Measurements from ENCODE around the gene ULK4. TPM values are rescaled to one million over a fixed set of nuclear protein-coding genes. Genes with fewer than 3 reads are reported as not detected.

The ULK4 gene
- total and polyA plus RNA-seq, 2 of the 4 experiments (the other 2 are of a cell fraction), result 2.7 to 5.0 TPM

GRCh38 chr3:41697702-41698101 is 264.2 kb downstream of the ULK4 start:
- peak; percentile 15 for DNase-seq
- in situ Hi-C loops (cut with MboI; ENCODE audit: low sequenced_read_pairs) (loop anchor here (25.0 kb wide), 1 partner anchor 485 kb away; no protein-coding TSS in a partner anchor), intact Hi-C loops (cut with micrococcal nuclease) (loop anchor here (10.0 kb wide), 1 partner anchor 1373 kb away; no protein-coding TSS in a partner anchor), dilution Hi-C loops (cut with HindIII; ENCODE audit: low sequenced_read_pairs, unreplicated experiment) (no loop called here)
- no peak overlapping the region for H3K23ac ChIP-seq (ENCODE audit: low read depth, low read length)
- no peak overlapping the region for H2AK9ac ChIP-seq (replicated peaks; ENCODE audit: low read depth, low read length, poor library complexity)
- no peak overlapping the region for H3K4me2 ChIP-seq (ENCODE audit: low read depth, low read length)
- H3K27ac ChIP-seq (ENCODE audit: insufficient read depth, low read length), result no peak overlapping the region
- ATAC-seq (ENCODE audit: low read depth), result no peak
- H3K9ac ChIP-seq (ENCODE audit: low read depth, low read length), result no peak overlapping the region
- WGBS, 2 experiments (ENCODE audit: extremely low coverage in 2 of 2, insufficient read length in 1 of 2), result no CpG with 5 or more reads among the region's 1 CpG
- TF ChIP-seq NFE2L2 (IDR thresholded peaks at IDR 0.05; ENCODE audit: low read depth, low read length), result no peak
- H3K18ac ChIP-seq (ENCODE audit: low read depth, low read length), result no peak overlapping the region
- H2AK5ac ChIP-seq (ENCODE audit: low read depth, low read length), result no peak overlapping the region
- no peaks in the 10 kb centered on the region for H4K20me1 ChIP-seq (ENCODE audit: insufficient read depth, low read length)
- no peak overlapping the region for H2AFZ ChIP-seq (replicated peaks; ENCODE audit: low read length, poor library complexity)
- no peak overlapping the region for H4K91ac ChIP-seq (ENCODE audit: insufficient read depth, low read depth, low read length)
- BruUV-seq (replicated peaks), result no TSS peak
- no peak overlapping the region for H3K14ac ChIP-seq (replicated peaks; ENCODE audit: low read depth, low read length)
- H3K79me1 ChIP-seq (ENCODE audit: low read depth in 1 of 2, low read length in 2 of 2), result no peaks in the 10 kb centered on the region
- no peaks in the 10 kb centered on the region for H3K27me3 ChIP-seq (ENCODE audit: control insufficient read depth, insufficient read depth, low read length)
- H3K9me3 ChIP-seq (ENCODE audit: control insufficient read depth, insufficient read depth, low read length), result no peaks in the 10 kb centered on the region
- no peak overlapping the region for H4K8ac ChIP-seq (ENCODE audit: low read depth in 2 of 2, low read length in 2 of 2)
- H3K4me1 ChIP-seq (ENCODE audit: control insufficient read depth, insufficient read depth, low read length), result peaks cover 4% of the 10 kb centered on the region; the same call in 1 of the 2 replicates
- H2BK5ac ChIP-seq (ENCODE audit: low read depth, low read length, poor library complexity, severe bottlenecking), result no peak overlapping the region
- no peak overlapping the region for H3K4me3 ChIP-seq (ENCODE audit: insufficient read depth, low read depth, low read length)
- H3K56ac ChIP-seq (ENCODE audit: extremely low read depth, insufficient read depth, low read length), result no peak overlapping the region
- ChIA-PET POLR2A (ENCODE audit: unreplicated experiment) (no interaction called here), CTCF (no interaction called here)
- no peaks in the 10 kb centered on the region for H3K36me3 ChIP-seq (ENCODE audit: control insufficient read depth, insufficient read depth, low read length)
- no peak overlapping the region for H4K5ac ChIP-seq (ENCODE audit: low read depth, low read length)
- H2BK15ac ChIP-seq (ENCODE audit: low read depth, low read length), result no peak overlapping the region
- no peak overlapping the region for H3K4ac ChIP-seq (ENCODE audit: low read depth, low read length)
- no peaks in the 10 kb centered on the region; the same call in 1 of the 2 replicates for H3K9me1 ChIP-seq (ENCODE audit: insufficient read depth, low read length)
- no peak overlapping the region for H2BK20ac ChIP-seq (ENCODE audit: low read depth, low read length)
- no peak overlapping the region for H2BK120ac ChIP-seq (ENCODE audit: low read depth, low read length)
